Measurements from ENCODE around the gene C1QTNF2. TPM values are rescaled to one million over a fixed set of nuclear protein-coding genes. Genes with fewer than 3 reads are reported as not detected.

The C1QTNF2 gene
- total and polyA plus RNA-seq, 2 of the 13 experiments (the other 11 are each of a cell fraction or from before 2014, with no cell fraction given), result not detected

DNA sequence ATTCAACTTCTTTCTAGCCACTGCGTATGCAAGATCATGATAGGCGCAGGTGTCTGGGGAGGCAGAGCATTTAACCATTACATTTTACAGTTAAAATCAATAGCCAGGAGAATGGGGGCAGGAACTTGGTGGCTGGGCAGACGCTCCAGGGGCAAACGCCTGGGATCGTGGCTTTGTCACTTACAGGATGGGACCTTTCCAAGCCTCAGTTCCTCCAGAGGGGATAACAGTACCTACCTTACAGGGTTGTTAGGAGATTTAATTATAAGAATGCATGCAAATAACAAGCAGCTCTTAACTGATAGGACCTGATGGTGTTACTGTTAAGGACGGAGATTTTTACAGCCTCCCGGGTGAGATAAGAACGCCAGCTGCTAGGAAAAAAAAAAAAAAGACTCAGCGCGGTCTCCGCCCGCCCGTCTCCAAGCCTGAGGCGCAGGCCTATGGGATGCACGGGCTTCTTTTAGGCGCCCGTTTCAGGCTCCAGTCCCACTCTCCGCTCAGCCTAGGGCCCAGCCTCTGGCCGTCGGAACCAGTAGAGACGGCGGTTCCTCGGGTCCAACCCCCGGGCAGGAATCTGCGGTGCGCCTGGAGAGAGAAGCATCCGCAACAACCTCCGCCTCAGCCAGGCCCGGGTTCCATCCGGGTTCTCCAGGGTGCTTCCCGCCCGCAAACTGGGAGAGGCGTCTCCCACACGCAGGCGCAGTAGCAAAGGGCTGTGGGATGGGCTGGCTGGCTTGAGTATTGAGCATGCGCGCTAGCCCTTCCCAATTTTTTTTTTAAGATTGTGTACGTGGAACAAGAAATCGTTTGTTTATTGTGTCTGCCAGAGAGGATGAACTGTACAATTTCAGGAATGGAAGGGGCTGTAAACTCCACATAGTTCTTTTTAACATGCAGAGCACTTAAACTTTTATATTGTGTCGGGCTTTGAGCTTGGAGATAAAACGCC is 29.3 kb upstream of the C1QTNF2 start, which contains the start of gene FAM200C (continued):
- TF ChIP-seq, protein P1, sequence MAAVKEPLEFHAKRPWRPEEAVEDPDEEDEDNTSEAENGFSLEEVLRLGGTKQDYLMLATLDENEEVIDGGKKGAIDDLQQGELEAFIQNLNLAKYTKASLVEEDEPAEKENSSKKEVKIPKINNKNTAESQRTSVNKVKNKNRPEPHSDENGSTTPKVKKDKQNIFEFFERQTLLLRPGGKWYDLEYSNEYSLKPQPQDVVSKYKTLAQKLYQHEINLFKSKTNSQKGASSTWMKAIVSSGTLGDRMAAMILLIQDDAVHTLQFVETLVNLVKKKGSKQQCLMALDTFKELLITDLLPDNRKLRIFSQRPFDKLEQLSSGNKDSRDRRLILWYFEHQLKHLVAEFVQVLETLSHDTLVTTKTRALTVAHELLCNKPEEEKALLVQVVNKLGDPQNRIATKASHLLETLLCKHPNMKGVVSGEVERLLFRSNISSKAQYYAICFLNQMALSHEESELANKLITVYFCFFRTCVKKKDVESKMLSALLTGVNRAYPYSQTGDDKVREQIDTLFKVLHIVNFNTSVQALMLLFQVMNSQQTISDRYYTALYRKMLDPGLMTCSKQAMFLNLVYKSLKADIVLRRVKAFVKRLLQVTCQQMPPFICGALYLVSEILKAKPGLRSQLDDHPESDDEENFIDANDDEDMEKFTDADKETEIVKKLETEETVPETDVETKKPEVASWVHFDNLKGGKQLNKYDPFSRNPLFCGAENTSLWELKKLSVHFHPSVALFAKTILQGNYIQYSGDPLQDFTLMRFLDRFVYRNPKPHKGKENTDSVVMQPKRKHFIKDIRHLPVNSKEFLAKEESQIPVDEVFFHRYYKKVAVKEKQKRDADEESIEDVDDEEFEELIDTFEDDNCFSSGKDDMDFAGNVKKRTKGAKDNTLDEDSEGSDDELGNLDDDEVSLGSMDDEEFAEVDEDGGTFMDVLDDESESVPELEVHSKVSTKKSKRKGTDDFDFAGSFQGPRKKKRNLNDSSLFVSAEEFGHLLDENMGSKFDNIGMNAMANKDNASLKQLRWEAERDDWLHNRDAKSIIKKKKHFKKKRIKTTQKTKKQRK (IDR thresholded peaks at IDR 0.05; ENCODE audit: low read length), result no peak
- TF ChIP-seq GATA4 (IDR thresholded peaks at IDR 0.05; ENCODE audit: borderline replicate concordance, low read depth), result no peak
- TF ChIP-seq ZNF430 (CRISPR knock-in tag; IDR thresholded peaks at IDR 0.05), result no peak
- TF ChIP-seq CCAR2 (optimal IDR thresholded peaks at IDR 0.05; ENCODE audit: low read depth, low read length), result no peak
- no peak for TF ChIP-seq ZNF878 (CRISPR knock-in tag; IDR thresholded peaks at IDR 0.05)
- TF ChIP-seq, protein P2, sequence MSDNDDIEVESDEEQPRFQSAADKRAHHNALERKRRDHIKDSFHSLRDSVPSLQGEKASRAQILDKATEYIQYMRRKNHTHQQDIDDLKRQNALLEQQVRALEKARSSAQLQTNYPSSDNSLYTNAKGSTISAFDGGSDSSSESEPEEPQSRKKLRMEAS (IDR thresholded peaks at IDR 0.05), result peak; percentile 65
- TF ChIP-seq, protein P3, sequence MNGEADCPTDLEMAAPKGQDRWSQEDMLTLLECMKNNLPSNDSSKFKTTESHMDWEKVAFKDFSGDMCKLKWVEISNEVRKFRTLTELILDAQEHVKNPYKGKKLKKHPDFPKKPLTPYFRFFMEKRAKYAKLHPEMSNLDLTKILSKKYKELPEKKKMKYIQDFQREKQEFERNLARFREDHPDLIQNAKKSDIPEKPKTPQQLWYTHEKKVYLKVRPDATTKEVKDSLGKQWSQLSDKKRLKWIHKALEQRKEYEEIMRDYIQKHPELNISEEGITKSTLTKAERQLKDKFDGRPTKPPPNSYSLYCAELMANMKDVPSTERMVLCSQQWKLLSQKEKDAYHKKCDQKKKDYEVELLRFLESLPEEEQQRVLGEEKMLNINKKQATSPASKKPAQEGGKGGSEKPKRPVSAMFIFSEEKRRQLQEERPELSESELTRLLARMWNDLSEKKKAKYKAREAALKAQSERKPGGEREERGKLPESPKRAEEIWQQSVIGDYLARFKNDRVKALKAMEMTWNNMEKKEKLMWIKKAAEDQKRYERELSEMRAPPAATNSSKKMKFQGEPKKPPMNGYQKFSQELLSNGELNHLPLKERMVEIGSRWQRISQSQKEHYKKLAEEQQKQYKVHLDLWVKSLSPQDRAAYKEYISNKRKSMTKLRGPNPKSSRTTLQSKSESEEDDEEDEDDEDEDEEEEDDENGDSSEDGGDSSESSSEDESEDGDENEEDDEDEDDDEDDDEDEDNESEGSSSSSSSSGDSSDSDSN (CRISPR knock-in tag; IDR thresholded peaks at IDR 0.05), result peak; percentile 75
- TF ChIP-seq ZKSCAN5 (CRISPR knock-in tag; IDR thresholded peaks at IDR 0.05), result no peak
- TF ChIP-seq HMG20B (CRISPR knock-in tag; conservative IDR thresholded peaks at IDR 0.05), result no peak
- TF ChIP-seq, protein P4, sequence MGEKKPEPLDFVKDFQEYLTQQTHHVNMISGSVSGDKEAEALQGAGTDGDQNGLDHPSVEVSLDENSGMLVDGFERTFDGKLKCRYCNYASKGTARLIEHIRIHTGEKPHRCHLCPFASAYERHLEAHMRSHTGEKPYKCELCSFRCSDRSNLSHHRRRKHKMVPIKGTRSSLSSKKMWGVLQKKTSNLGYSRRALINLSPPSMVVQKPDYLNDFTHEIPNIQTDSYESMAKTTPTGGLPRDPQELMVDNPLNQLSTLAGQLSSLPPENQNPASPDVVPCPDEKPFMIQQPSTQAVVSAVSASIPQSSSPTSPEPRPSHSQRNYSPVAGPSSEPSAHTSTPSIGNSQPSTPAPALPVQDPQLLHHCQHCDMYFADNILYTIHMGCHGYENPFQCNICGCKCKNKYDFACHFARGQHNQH (CRISPR knock-in tag; IDR thresholded peaks at IDR 0.05), result peak; percentile 49; the same call in 1 of the 2 replicates
- TF ChIP-seq NFATC3 (CRISPR knock-in tag; IDR thresholded peaks at IDR 0.05), result no peak
- TF ChIP-seq RNF2 (conservative IDR thresholded peaks at IDR 0.05; ENCODE audit: low read depth), result peak; percentile 47; the same call in 1 of the 2 replicates
- no peak for TF ChIP-seq CBX2 (IDR thresholded peaks at IDR 0.05; ENCODE audit: low read depth, low read length)
- TF ChIP-seq CBX2 (CRISPR knock-in tag; IDR thresholded peaks at IDR 0.05; ENCODE audit: low read depth), result no peak
- TF ChIP-seq, protein P5, sequence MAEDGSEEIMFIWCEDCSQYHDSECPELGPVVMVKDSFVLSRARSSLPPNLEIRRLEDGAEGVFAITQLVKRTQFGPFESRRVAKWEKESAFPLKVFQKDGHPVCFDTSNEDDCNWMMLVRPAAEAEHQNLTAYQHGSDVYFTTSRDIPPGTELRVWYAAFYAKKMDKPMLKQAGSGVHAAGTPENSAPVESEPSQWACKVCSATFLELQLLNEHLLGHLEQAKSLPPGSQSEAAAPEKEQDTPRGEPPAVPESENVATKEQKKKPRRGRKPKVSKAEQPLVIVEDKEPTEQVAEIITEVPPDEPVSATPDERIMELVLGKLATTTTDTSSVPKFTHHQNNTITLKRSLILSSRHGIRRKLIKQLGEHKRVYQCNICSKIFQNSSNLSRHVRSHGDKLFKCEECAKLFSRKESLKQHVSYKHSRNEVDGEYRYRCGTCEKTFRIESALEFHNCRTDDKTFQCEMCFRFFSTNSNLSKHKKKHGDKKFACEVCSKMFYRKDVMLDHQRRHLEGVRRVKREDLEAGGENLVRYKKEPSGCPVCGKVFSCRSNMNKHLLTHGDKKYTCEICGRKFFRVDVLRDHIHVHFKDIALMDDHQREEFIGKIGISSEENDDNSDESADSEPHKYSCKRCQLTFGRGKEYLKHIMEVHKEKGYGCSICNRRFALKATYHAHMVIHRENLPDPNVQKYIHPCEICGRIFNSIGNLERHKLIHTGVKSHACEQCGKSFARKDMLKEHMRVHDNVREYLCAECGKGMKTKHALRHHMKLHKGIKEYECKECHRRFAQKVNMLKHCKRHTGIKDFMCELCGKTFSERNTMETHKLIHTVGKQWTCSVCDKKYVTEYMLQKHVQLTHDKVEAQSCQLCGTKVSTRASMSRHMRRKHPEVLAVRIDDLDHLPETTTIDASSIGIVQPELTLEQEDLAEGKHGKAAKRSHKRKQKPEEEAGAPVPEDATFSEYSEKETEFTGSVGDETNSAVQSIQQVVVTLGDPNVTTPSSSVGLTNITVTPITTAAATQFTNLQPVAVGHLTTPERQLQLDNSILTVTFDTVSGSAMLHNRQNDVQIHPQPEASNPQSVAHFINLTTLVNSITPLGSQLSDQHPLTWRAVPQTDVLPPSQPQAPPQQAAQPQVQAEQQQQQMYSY (CRISPR knock-in tag; IDR thresholded peaks at IDR 0.05), result no peak
- TF ChIP-seq ZNF772 (CRISPR knock-in tag; IDR thresholded peaks at IDR 0.05), result peak; percentile 66; the same call in 1 of the 2 replicates
- no peak for TF ChIP-seq MTF1 (CRISPR knock-in tag; IDR thresholded peaks at IDR 0.05)
- no peak for TF ChIP-seq TARDBP (CRISPR knock-in tag; IDR thresholded peaks at IDR 0.05)
